ENCODE data around the gene ANKRD34C.

The ANKRD34C gene

GRCh38 chr15:79248183-79248582 is 34.3 kb upstream of the ANKRD34C start:
- DNase-seq (ENCODE audit: low spot score) (no peak), ATAC-seq (ENCODE audit: low read depth) (no peak)
- H3K9me3 ChIP-seq (ENCODE audit: severe bottlenecking), result no peaks in the 10 kb centered on the region
- no peak overlapping the region for H3K4me3 ChIP-seq (ENCODE audit: severe bottlenecking)
- H3K27me3 ChIP-seq (ENCODE audit: insufficient read depth, poor library complexity, severe bottlenecking), result peaks cover 29% of the 10 kb centered on the region
- H3K27ac ChIP-seq (ENCODE audit: poor library complexity, severe bottlenecking), result no peak overlapping the region
- H3K36me3 ChIP-seq (ENCODE audit: low read depth), result no peaks in the 10 kb centered on the region
- TF ChIP-seq CTCF (IDR thresholded peaks at IDR 0.05; ENCODE audit: poor library complexity, severe bottlenecking), result no peak
- H3K4me1 ChIP-seq (ENCODE audit: insufficient read depth, poor library complexity, severe bottlenecking), result no peaks in the 10 kb centered on the region

GRCh38 chr15:79257454-79257853 is 25.1 kb upstream of the ANKRD34C start:
- Histone ChIP-seq H3K27me3 (ENCODE audit: insufficient read depth, poor library complexity, severe bottlenecking) (peaks cover 24% of the 10 kb centered on the region), H3K4me1 (ENCODE audit: insufficient read depth, poor library complexity, severe bottlenecking) (no peaks in the 10 kb centered on the region), H3K27ac (ENCODE audit: poor library complexity, severe bottlenecking) (no peak overlapping the region), H3K36me3 (ENCODE audit: low read depth) (no peaks in the 10 kb centered on the region), H3K9me3 (ENCODE audit: severe bottlenecking) (no peaks in the 10 kb centered on the region), H3K4me3 (ENCODE audit: severe bottlenecking) (no peak overlapping the region)
- ATAC-seq (ENCODE audit: low read depth) (no peak), DNase-seq (ENCODE audit: low spot score) (no peak)
- TF ChIP-seq CTCF (IDR thresholded peaks at IDR 0.05; ENCODE audit: poor library complexity, severe bottlenecking), result no peak

GRCh38 chr15:79261836-79262235 is 20.7 kb upstream of the ANKRD34C start:
- TF ChIP-seq CTCF (IDR thresholded peaks at IDR 0.05; ENCODE audit: poor library complexity, severe bottlenecking), result no peak
- H3K9me3 ChIP-seq (ENCODE audit: severe bottlenecking), result no peaks in the 10 kb centered on the region

GRCh38 chr15:79265167-79265566 is 17.4 kb upstream of the ANKRD34C start:
- no peak overlapping the region for H3K27ac ChIP-seq (ENCODE audit: poor library complexity, severe bottlenecking)
- ATAC-seq (ENCODE audit: low read depth), result peak; percentile 93
- no peaks in the 10 kb centered on the region for H3K9me3 ChIP-seq (ENCODE audit: severe bottlenecking)
- no peak for DNase-seq (ENCODE audit: low spot score)
- H3K4me3 ChIP-seq (ENCODE audit: severe bottlenecking), result no peak overlapping the region
- H3K36me3 ChIP-seq (ENCODE audit: low read depth), result no peaks in the 10 kb centered on the region
- no peaks in the 10 kb centered on the region for H3K4me1 ChIP-seq (ENCODE audit: insufficient read depth, poor library complexity, severe bottlenecking)
- H3K27me3 ChIP-seq (ENCODE audit: insufficient read depth, poor library complexity, severe bottlenecking), result peaks cover 43% of the 10 kb centered on the region
- no peak for TF ChIP-seq CTCF (IDR thresholded peaks at IDR 0.05; ENCODE audit: poor library complexity, severe bottlenecking)

More at GRCh38 chr15:79261836-79262235, 20.7 kb upstream of the ANKRD34C start:
- Histone ChIP-seq H3K4me3 (ENCODE audit: severe bottlenecking) (no peak overlapping the region), H3K36me3 (ENCODE audit: low read depth) (no peaks in the 10 kb centered on the region), H3K27ac (ENCODE audit: poor library complexity, severe bottlenecking) (no peak overlapping the region), H3K4me1 (ENCODE audit: insufficient read depth, poor library complexity, severe bottlenecking) (no peaks in the 10 kb centered on the region), H3K27me3 (ENCODE audit: insufficient read depth, poor library complexity, severe bottlenecking) (peaks cover 21% of the 10 kb centered on the region)
- ATAC-seq (ENCODE audit: low read depth), result no peak
- DNase-seq (ENCODE audit: low spot score), result no peak

GRCh38 chr15:79265987-79266579 is 16.4 kb upstream of the ANKRD34C start:
- H3K9me3 ChIP-seq (ENCODE audit: severe bottlenecking), result no peaks in the 10 kb centered on the region
- no peak for DNase-seq (ENCODE audit: low spot score)
- no peaks in the 10 kb centered on the region for H3K36me3 ChIP-seq (ENCODE audit: low read depth)
- ATAC-seq (ENCODE audit: low read depth), result no peak
- no peak overlapping the region for H3K4me3 ChIP-seq (ENCODE audit: severe bottlenecking)
- no peak for TF ChIP-seq CTCF (IDR thresholded peaks at IDR 0.05; ENCODE audit: poor library complexity, severe bottlenecking)
- no peaks in the 10 kb centered on the region for H3K4me1 ChIP-seq (ENCODE audit: insufficient read depth, poor library complexity, severe bottlenecking)
- H3K27ac ChIP-seq (ENCODE audit: poor library complexity, severe bottlenecking), result no peak overlapping the region
- peaks cover 49% of the 10 kb centered on the region for H3K27me3 ChIP-seq (ENCODE audit: insufficient read depth, poor library complexity, severe bottlenecking)
